Esophagus mucosa (tissue), 1 donor: ENCODE measurements around the gene LAMA2. TPM values are rescaled to one million over a fixed set of nuclear protein-coding genes. Genes with fewer than 3 reads are reported as not detected.

ENCODE experiments used
- ATAC-seq: fragments of 200-7000 bp; cut with Tn5 transposase; one replicate; pipeline ENCODE4 v1.9.1; 2020
- total RNA-seq: library from RNA; stranded (reverse); gene quantifications from one replicate; pipeline ENCODE4 v1.2.4, GENCODE V29; 2023
- donor health status: DM: yes; HTN: yes; CAD: no.

Gene LAMA2
- total RNA-seq, 1 donor from 2014 or later = 3.1 TPM

DNA sequence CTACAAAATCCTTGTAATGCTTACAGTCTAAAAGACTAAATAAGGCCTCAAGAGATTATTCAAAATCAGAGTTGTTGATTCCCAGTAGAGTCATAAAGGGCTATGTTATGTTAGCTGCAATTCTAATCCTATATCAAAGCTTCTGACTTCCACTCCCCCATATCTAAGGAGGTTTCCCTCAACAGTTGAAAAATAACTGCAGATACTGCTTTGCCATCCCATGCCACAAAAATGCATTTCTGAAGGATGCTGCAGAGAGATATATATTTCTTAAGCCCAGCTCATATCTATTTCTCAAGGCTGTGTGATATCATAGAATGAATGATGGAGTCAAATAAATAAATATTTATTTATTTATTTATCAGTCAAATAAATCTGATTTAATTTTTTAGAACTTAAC lies 332.3 kb downstream of the LAMA2 start:
- ATAC-seq = no peak

GRCh38 chr6:129215916-129216520 lies 333.1 kb downstream of the LAMA2 start:
- ATAC-seq = no peak

DNA sequence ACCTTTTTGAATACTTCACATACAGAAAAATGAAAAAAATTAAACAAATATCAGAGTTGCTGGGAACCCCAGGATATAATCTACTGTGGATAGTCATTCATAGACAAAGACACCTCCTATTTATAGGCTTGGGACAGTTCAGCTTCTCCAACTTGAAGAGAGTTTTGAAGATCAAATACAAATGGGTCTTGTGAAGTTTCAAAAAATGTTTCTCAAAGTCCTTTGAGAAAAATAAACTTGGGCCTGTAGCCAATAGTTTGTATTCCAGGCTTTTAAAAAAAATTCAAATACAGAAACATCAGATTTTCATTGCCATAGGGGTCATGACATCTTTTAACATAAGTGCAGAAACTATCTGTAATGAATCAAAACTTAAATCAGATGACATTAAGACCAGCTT lies 334.8 kb downstream of the LAMA2 start:
- ATAC-seq = no peak

DNA sequence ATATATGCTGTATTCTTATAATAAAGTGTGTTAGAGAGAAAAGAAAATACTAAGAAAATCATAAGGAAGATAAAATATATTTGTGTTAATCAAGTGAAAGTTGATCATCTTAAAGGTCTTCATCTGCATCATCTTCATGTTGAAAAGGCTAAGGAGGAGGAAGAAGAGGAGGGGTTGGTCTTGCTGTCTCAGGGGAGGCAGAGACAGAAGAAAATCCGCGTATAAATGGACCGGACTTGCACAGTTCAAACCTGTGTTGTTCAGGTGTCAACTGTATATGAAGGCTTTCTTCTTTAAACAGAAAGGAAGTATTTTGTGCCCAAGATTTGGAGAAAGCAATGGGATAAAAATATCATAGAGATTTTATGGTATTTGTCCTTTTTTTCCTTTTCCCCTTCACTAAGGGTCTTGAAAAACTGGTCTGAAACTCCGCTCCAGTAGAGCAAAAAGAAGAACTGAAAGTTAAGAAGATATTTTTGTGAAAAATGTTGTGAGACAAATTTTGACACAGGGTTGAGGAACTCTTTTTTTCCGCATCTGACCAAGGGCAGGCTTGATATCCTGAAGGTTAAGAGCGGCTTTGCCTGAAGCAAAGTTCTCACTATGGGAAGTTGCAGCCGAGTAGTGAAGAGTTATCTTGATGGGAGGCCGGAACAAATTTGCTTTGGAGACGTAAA lies 350.7 kb downstream of the LAMA2 start:
- ATAC-seq = no peak

- no peak for ATAC-seq
These were observed 352.4 kb downstream of the LAMA2 start for GRCh38 chr6:129235167-129236000.

DNA sequence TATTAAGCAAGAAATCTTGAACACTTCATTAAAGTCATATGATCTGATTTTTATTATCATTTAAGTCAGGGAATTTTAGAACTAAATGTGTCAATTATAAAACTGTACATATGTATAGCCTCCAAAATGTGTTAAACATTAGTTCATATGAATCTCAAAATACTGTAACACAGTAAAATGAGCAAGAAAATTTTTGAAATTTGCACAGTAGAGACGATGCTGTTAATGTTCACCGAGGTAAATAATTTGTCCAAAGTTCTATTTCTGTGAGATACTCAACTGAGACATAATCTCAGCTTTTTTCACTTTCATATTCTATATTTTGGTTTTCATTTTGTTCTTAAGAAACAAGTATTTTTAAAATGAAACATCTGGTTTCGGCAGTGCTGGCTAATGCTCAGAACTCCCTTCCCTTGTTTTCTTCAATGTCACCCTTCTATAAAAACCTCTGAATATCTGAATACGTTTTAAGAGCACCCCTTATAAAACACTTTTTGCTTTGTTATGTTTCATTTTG lies 353.1 kb downstream of the LAMA2 start:
- no peak for ATAC-seq

GRCh38 chr6:129238991-129239390 lies 356.1 kb downstream of the LAMA2 start:
- no peak for ATAC-seq

DNA sequence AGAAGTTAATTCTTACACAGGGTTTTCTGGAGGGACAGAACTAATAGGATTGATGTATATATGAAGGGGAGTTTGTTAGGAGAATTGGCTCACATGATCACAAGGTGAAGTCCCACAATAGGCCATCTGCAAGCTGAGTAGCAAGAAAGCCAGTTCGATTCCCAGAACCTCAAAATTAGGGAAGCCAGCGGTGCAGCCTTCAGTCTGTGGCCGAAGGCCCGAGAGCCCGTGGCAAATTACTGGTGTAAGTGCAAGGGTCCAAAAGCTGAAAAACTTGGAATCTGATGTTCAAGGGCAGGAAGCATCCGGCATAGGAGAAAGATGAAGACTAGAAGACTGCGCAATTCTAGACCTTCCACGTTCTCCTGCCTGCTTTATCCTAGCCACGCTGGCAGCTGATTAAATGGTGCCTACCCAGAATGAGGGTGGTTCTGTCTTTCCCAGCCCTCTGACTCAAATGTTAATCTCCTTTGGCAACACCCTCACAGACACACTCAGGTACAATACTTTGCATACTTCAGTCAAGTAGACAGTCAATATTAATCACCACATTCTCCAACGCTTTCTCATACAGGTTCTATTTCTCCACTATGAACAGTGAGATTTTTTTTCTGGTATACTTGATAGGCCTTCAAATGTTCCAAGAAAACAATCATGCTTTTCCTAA lies 357.0 kb downstream of the LAMA2 start:
- peak; percentile 62 for ATAC-seq

DNA sequence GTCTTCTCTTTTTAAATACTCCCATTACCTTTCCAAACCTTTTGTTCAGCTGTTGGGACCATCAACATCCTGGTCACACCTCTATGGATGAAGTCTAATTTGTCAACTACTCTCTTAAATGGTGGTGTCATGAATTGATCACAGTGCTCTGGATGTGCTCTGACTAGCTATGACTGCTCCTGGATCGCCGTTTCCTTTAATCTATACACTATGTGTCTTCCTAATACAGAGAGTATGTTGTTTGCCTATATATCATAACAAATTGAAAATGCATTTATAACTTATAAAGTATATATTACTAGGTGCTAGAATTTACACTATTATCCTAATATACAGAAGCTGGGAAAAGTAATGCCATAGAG lies 357.5 kb downstream of the LAMA2 start:
- ATAC-seq = no peak

DNA sequence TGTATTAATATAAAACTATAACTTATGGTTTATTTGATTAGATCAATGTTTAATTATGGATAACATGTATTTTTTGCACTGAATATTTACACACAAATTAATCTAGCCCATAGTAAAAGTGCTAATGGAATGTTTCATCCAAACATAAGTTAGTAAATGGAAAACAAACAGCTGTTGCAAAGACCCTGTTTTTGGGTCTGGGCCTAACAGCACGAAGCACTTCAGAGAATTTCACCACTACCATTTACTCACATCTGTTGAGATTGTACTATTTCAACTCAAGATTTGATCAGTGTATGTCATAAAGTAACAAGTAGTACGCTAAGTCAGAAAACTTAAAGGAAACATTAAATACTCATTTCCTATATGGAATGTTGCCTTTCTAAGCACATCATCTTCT lies 359.6 kb downstream of the LAMA2 start:
- no peak for ATAC-seq

GRCh38 chr6:129243377-129243776 lies 360.4 kb downstream of the LAMA2 start:
- no peak for ATAC-seq

- no peak for ATAC-seq
These were observed 366.0 kb downstream of the LAMA2 start for GRCh38 chr6:129248946-129249345.

DNA sequence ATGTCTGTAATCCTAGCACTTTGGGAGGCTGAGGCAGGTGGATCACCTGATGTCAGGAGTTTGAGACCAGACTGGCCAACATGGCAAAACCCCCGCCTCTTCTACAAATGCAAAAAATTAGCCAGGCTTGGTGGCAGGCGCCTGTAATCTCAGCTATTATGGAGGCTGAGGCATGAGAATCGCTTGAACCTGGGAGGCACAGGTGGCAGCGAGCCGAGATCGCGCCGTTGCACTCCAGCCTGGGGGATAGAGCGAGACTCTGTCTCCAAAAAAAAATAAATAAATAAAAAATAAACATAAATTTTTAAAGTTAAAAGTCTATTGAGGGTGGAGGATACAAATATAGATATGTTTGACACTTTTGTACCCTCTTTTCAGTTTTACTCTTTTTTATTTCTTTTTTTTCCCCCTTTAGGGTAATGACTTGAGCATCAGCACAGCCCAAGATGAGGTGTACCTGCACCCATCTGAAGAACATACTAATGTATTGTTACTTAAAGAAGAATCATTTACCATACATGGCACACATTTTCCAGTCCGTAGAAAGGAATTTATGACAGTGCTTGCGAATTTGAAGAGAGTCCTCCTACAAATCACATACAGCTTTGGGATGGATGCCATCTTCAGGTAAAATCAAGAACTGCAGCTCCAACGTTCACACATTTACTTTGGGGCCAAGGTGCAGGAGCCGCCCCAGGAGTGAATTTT lies 368.9 kb downstream of the LAMA2 start:
- peak; percentile 75 for ATAC-seq

DNA sequence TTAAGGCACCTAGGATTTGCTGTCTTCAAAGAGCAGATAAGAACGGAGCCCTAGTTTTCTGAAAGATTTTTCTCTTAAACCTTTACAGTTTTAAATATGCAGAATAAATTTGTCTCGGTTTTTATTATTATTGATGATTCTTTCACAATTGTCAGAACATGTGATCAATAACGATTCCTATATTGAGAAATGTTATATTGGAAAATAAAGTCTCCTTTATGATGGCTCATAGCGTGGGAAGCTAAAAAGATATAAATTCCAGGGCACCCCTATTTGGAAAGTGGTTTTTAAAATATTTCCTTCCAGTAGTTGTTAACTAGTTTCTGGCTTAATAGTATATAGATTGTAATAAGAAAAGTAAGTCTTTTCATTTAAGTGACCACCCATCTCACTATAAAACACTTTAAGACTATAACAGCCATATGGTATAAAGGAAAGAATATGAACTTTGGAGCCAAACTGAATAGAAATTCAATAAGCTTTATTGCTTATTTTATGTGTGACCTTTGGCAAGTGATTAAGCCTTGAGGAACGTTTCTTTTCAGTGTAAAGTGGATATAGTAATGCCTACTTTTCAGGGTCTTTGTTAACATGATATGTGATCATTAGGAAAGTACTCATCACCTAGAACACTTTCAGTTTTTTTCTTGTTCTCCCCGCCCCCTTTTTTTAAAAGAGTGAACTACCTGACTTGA lies 369.6 kb downstream of the LAMA2 start:
- no peak for ATAC-seq

GRCh38 chr6:129253242-129253641 lies 370.3 kb downstream of the LAMA2 start:
- ATAC-seq = no peak

DNA sequence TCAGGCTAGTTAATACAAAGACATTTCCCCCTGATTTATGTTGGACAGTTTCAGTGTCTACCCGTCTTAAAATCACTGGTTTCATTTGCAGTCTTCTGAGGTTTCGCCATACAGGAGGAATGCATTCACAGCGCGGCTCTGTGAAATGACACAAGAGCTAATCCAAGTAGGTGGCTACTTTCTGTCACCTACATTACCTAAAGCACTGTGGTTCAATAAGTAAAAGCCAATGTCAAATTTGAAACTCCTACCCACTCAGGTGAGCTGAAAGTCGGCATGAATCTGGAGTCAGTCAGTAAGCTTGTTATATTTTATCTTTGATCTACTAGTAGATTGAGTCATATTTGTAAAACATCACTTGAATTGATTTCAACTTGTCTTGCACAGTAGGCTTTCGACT lies 370.8 kb downstream of the LAMA2 start:
- no peak for ATAC-seq

- no peak for ATAC-seq
These were observed 374.3 kb downstream of the LAMA2 start for GRCh38 chr6:129257196-129257595.

- no peak for ATAC-seq
These were observed 379.7 kb downstream of the LAMA2 start for GRCh38 chr6:129262661-129263060.

DNA sequence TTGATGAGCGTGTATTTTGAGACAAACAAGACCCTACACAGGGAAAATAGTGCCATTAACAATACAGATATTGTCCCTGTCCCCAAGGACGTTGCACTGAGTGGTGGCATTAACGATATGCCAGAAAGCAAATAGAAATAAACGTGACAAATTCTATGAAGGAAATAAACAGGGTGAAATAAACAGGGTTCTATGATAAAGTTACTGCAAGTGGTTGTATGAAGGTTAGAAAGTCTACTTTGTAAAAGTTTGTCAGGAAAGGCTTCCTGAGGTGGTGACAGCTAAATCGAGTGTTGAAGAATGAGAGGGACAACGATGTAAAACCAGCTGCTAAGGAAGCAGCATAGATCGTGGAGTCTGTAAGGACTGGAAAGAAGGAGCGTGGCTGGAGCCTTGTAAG lies 380.2 kb downstream of the LAMA2 start:
- ATAC-seq = no peak

DNA sequence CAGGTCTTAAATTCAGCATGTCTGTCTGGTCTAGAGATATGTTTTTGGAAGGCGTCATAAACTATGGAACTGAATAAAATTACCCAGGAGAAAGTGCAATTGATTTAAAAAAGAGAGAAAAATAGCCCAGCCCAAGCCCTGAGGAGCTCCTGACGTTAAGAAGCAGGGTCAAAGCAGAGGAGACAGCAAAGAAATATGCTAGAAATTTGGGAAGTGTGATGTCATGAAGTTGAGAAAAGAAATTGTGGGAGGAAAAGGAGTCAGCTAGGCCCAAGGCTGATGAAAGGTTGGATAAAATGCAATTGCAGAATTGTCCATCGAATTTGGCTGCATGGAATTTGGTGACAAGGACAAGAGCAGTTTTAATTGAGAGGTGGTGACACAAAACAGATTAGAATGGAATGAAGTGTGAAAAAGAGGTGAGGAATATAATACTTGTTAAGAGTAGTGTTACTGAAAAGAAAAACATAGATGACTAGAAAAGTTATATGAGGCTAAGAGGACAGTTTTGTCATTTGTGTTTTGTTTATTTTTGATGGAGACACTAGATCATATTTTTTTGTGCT lies 381.6 kb downstream of the LAMA2 start:
- ATAC-seq = no peak

- no peak for ATAC-seq
These were observed 384.1 kb downstream of the LAMA2 start for GRCh38 chr6:129267028-129267427.
